ENCODE results near the gene RGS12.

- no peak for TF ChIP-seq CTCF (optimal IDR thresholded peaks at IDR 0.05 in 1 of 3, IDR thresholded peaks at IDR 0.05 in 1 of 3, conservative IDR thresholded peaks at IDR 0.05 in 1 of 3; ENCODE audit: extremely low read depth in 1 of 3, insufficient read depth in 2 of 3, low read length in 3 of 3)
- TF ChIP-seq EZH2 (IDR thresholded peaks at IDR 0.05; ENCODE audit: low read length), result no peak
Observed at GRCh38 chr4:3301450-3302172, 8.8 kb downstream of the RGS12 start.

Measured in keratinocyte (primary cell).